WTC11 (cell line): ENCODE measurements around the gene TENT5A. TPM values are rescaled to one million over a fixed set of nuclear protein-coding genes. Genes with fewer than 3 reads are reported as not detected.
"Not testable (repeated sequence)": the region's sequence is repeated elsewhere in the genome, so short reads cannot be mapped to it uniquely, and the experiment has no call there.

Source experiments
- ATAC-seq: fragments of 200-7000 bp; cut with Tn5 transposase; 2 replicates; pipeline ENCODE4 v1.10.0; 2021; ENCODE audit warnings: mild to moderate bottlenecking, moderate library complexity
- CTCF ChIA-PET: fragments of 300-600 bp; sonication (Branson Sonifier 250); formaldehyde crosslinking; loops from one replicate; lab custom pipeline; 2021; ENCODE audit warnings: antibody characterized with exemption; lab: Charles Lee
- POLR2A ChIA-PET: fragments of 350-600 bp; sonication (Branson Sonifier 250); formaldehyde crosslinking; loops from one replicate; lab custom pipeline; 2021; ENCODE audit warnings: antibody characterized with exemption; lab: Charles Lee
- DNase-seq: peaks from one replicate; pipeline ENCODE4 v3.0.0; 2021; ENCODE audit warnings: low spot score
- H3K27ac Mint-ChIP-seq: 2 replicates; pipeline ENCODE4 v1.8.0; 2021; ENCODE audit warnings: mixed read lengths
- H3K27me3 Mint-ChIP-seq: 2 replicates; pipeline ENCODE4 v1.8.0; 2021; ENCODE audit warnings: low read depth, mild to moderate bottlenecking, moderate library complexity, mixed read lengths
- H3K36me3 Mint-ChIP-seq: 2 replicates; pipeline ENCODE4 v1.8.0; 2021; ENCODE audit warnings: mixed read lengths
- H3K4me1 Mint-ChIP-seq: 2 replicates; pipeline ENCODE4 v1.8.0; 2022; ENCODE audit warnings: mixed read lengths
- H3K4me3 Mint-ChIP-seq: 2 replicates; pipeline ENCODE4 v1.8.0; 2021; ENCODE audit warnings: mild to moderate bottlenecking, moderate library complexity, mixed read lengths
- H3K9me3 Mint-ChIP-seq: 2 replicates; pipeline ENCODE4 v1.8.0; 2021; ENCODE audit warnings: mixed read lengths
- ATF1 ChIP-seq: sonication (generic); formaldehyde crosslinking; IDR thresholded peaks from 2 replicates; pipeline ENCODE4 v1.8.1; 2023; ENCODE audit warnings: mild to moderate bottlenecking, moderate library complexity, missing genetic modification reagents
- ATF3 ChIP-seq: sonication (generic); formaldehyde crosslinking; conservative IDR thresholded peaks from 2 replicates; pipeline ENCODE4 v1.8.1; 2022; ENCODE audit warnings: mild to moderate bottlenecking, missing genetic modification reagents
- CDX4 ChIP-seq: fragments of 250-450 bp; sonication (Bioruptor Pico); IDR thresholded peaks from 2 replicates; pipeline ENCODE4 v1.9.0; 2021; ENCODE audit warnings: moderate library complexity, mild to moderate bottlenecking, inconsistent platforms, borderline replicate concordance
- CREM ChIP-seq: sonication (generic); formaldehyde crosslinking; IDR thresholded peaks from 2 replicates; pipeline ENCODE4 v1.8.1; 2022; ENCODE audit warnings: mild to moderate bottlenecking, missing genetic modification reagents, moderate library complexity
- ELF4 ChIP-seq: sonication (generic); formaldehyde crosslinking; IDR thresholded peaks from 2 replicates; pipeline ENCODE4 v1.8.1; 2022; ENCODE audit warnings: low read depth, mild to moderate bottlenecking, moderate library complexity, missing genetic modification reagents
- FOXP1 ChIP-seq: sonication (generic); formaldehyde crosslinking; IDR thresholded peaks from 2 replicates; pipeline ENCODE4 v1.8.0; 2022; ENCODE audit warnings: missing genetic modification reagents, mild to moderate bottlenecking, moderate library complexity, borderline replicate concordance
- JUN ChIP-seq: sonication (generic); formaldehyde crosslinking; IDR thresholded peaks from 2 replicates; pipeline ENCODE4 v1.8.0; 2023; ENCODE audit warnings: mild to moderate bottlenecking, missing genetic modification reagents
- KAT7 ChIP-seq: sonication (generic); formaldehyde crosslinking; IDR thresholded peaks from 2 replicates; pipeline ENCODE4 v1.8.1; 2023; ENCODE audit warnings: missing genetic modification reagents, mild to moderate bottlenecking, borderline replicate concordance
- NFYB ChIP-seq: sonication (generic); formaldehyde crosslinking; conservative IDR thresholded peaks from 2 replicates; pipeline ENCODE4 v1.8.0; 2022; ENCODE audit warnings: low read depth, missing genetic modification reagents
- OVOL2 ChIP-seq: fragments of 250-450 bp; sonication (Bioruptor Pico); IDR thresholded peaks from 2 replicates; pipeline ENCODE4 v1.9.0; 2021; ENCODE audit warnings: mild to moderate bottlenecking, borderline replicate concordance
- PREB ChIP-seq: sonication (generic); formaldehyde crosslinking; IDR thresholded peaks from 2 replicates; pipeline ENCODE4 v1.8.1; 2022; ENCODE audit warnings: mild to moderate bottlenecking, missing genetic modification reagents, moderate library complexity, borderline replicate concordance
- SMAD3 ChIP-seq: sonication (generic); formaldehyde crosslinking; IDR thresholded peaks from 2 replicates; pipeline ENCODE4 v1.8.0; 2022; ENCODE audit warnings: missing genetic modification reagents, mild to moderate bottlenecking, borderline replicate concordance
- TP53 ChIP-seq: sonication (generic); formaldehyde crosslinking; IDR thresholded peaks from 2 replicates; pipeline ENCODE4 v1.8.1; 2023; ENCODE audit warnings: mild to moderate bottlenecking, missing genetic modification reagents
- ZBTB43 ChIP-seq: sonication (generic); formaldehyde crosslinking; IDR thresholded peaks from 2 replicates; pipeline ENCODE4 v1.8.1; 2023; ENCODE audit warnings: mild to moderate bottlenecking, missing genetic modification reagents
- ZNF121 ChIP-seq: sonication (generic); formaldehyde crosslinking; IDR thresholded peaks from 2 replicates; pipeline ENCODE4 v1.8.0; 2023; ENCODE audit warnings: missing genetic modification reagents
- ZNF138 ChIP-seq: sonication (generic); formaldehyde crosslinking; conservative IDR thresholded peaks from 2 replicates; pipeline ENCODE4 v1.8.1; 2022; ENCODE audit warnings: mild to moderate bottlenecking, moderate library complexity, missing genetic modification reagents
- ZNF219 ChIP-seq: sonication (generic); formaldehyde crosslinking; IDR thresholded peaks from 2 replicates; pipeline ENCODE4 v1.8.0; 2023; ENCODE audit warnings: missing genetic modification reagents, mild to moderate bottlenecking, borderline replicate concordance
- ZNF532 ChIP-seq: fragments of 250-450 bp; sonication (Bioruptor Pico); IDR thresholded peaks from 2 replicates; pipeline ENCODE4 v1.9.0; 2021; ENCODE audit warnings: mild to moderate bottlenecking, borderline replicate concordance
- total RNA-seq: library from RNA; stranded (reverse); gene quantifications from 3 replicates; pipeline ENCODE4 v1.2.3, GENCODE V29; 2021

TENT5A gene
- total RNA-seq, 1 experiment from 2014 or later, result 3.2 TPM

GRCh38 chr6:81743649-81744048 lies 8.8 kb downstream of the TENT5A start (continued):
- TF ChIP-seq ZNF532 (CRISPR knock-in tag), result no peak
- TF ChIP-seq KAT7 (CRISPR knock-in tag), result no peak
- no peak for TF ChIP-seq JUN (CRISPR knock-in tag)
- no peak for TF ChIP-seq CREM (CRISPR knock-in tag)
- TF ChIP-seq ZBTB43 (CRISPR knock-in tag), result no peak
- no peak for TF ChIP-seq ZNF219 (CRISPR knock-in tag)
- TF ChIP-seq FOXP1 (CRISPR knock-in tag), result no peak
- TF ChIP-seq OVOL2 (CRISPR knock-in tag), result no peak
- TF ChIP-seq NFYB (CRISPR knock-in tag), result no peak
- TF ChIP-seq TP53 (CRISPR knock-in tag), result no peak
- no peak for TF ChIP-seq CDX4 (CRISPR knock-in tag)

- Mint-ChIP-seq H3K36me3 (no peaks in the 10 kb centered on the region), H3K27ac (no peak overlapping the region), H3K9me3 (no peaks in the 10 kb centered on the region), H3K4me1 (peaks cover 8% of the 10 kb centered on the region), H3K27me3 (no peaks in the 10 kb centered on the region), H3K4me3 (no peak overlapping the region)
- POLR2A ChIA-PET, result no interaction called here
- DNase-seq, result no peak
- CTCF ChIA-PET, result no interaction called here
- no peak for ATAC-seq
- no peak for TF ChIP-seq SMAD3 (CRISPR knock-in tag)
- TF ChIP-seq PREB (CRISPR knock-in tag), result no peak
- TF ChIP-seq ZNF138 (CRISPR knock-in tag), result no peak
- no peak for TF ChIP-seq ZNF219 (CRISPR knock-in tag)
- TF ChIP-seq ELF4 (CRISPR knock-in tag), result no peak
- no peak for TF ChIP-seq ATF1 (CRISPR knock-in tag)
- TF ChIP-seq ATF3 (CRISPR knock-in tag), result no peak
- TF ChIP-seq ZNF121 (CRISPR knock-in tag), result no peak
- TF ChIP-seq NFYB (CRISPR knock-in tag), result no peak
- TF ChIP-seq, all 79 proteins: peak for 0
Measured at GRCh38 chr6:81741689-81742088, 10.8 kb downstream of the TENT5A start.

GRCh38 chr6:81740591-81740990 lies 11.9 kb downstream of the TENT5A start:
- H3K9me3 Mint-ChIP-seq, H3K27ac Mint-ChIP-seq, H3K36me3 Mint-ChIP-seq, ATAC-seq, H3K27me3 Mint-ChIP-seq, H3K4me1 Mint-ChIP-seq, DNase-seq, CTCF ChIA-PET, H3K4me3 Mint-ChIP-seq, POLR2A ChIA-PET: not testable (repeated sequence)
